HUES64 (cell line): ENCODE results near the gene VAPA.
"Not testable (repeated sequence)": the region's sequence is repeated elsewhere in the genome, so short reads cannot be mapped to it uniquely, and the experiment has no call there.

Source experiments
- H3K27ac ChIP-seq: 2 replicates; pipeline ENCODE4 v1.7.0; 2013; ENCODE audit warnings: low read depth, low read length, inconsistent platforms
- H3K27me3 ChIP-seq: 2 replicates; pipeline ENCODE4 v1.6.1; 2013; ENCODE audit warnings: mild to moderate bottlenecking, low read length; ENCODE audit not compliant: insufficient read depth
- H3K36me3 ChIP-seq: 2 replicates; pipeline ENCODE4 v1.6.1; 2013; ENCODE audit warnings: mild to moderate bottlenecking, low read length; ENCODE audit not compliant: insufficient read depth
- H3K4me1 ChIP-seq: 2 replicates; pipeline ENCODE4 v1.6.1; 2013; ENCODE audit warnings: mild to moderate bottlenecking, low read length, moderate library complexity; ENCODE audit not compliant: insufficient read depth
- H3K4me3 ChIP-seq: 2 replicates; pipeline ENCODE4 v1.5.1; 2013; ENCODE audit warnings: mild to moderate bottlenecking, low read length, moderate library complexity
- H3K9ac ChIP-seq: 2 replicates; pipeline ENCODE4 v1.6.1; 2013; ENCODE audit warnings: mild to moderate bottlenecking, low read depth, low read length
- H3K9me3 ChIP-seq: 2 replicates; pipeline ENCODE4 v1.6.1; 2013; ENCODE audit warnings: low read depth, low read length; ENCODE audit not compliant: insufficient read depth
- WGBS: fragments of 150-250, 120-280 bp; methylation state at CpG from one replicate; pipeline ENCODE4 v1.1.7; 2013; ENCODE audit warnings: missing lambda C conversion rate; 5-methylcytosine and 5-hydroxymethylcytosine counted together

VAPA gene

GRCh38 chr18:9902832-9903231, 11.0 kb upstream of the VAPA start:
- WGBS, result 88% methylated on average over 10 of the region's 10 CpGs
- H3K36me3 ChIP-seq, result no peaks in the 10 kb centered on the region
- H3K27ac ChIP-seq, result no peak overlapping the region
- H3K9me3 ChIP-seq, result no peaks in the 10 kb centered on the region
- peaks cover 17% of the 10 kb centered on the region; the same call in 1 of the 2 replicates for H3K4me1 ChIP-seq
- H3K9ac ChIP-seq, result no peak overlapping the region
- H3K27me3 ChIP-seq, result no peaks in the 10 kb centered on the region
- H3K4me3 ChIP-seq, result no peak overlapping the region

GRCh38 chr18:9905401-9905922, 8.4 kb upstream of the VAPA start:
- no peak overlapping the region for H3K4me3 ChIP-seq
- no peak overlapping the region for H3K27ac ChIP-seq
- WGBS, result 94% methylated on average over 5 of the region's 5 CpGs
- H3K36me3 ChIP-seq, result no peaks in the 10 kb centered on the region
- H3K9ac ChIP-seq, result no peak overlapping the region
- H3K9me3 ChIP-seq, result no peaks in the 10 kb centered on the region
- no peaks in the 10 kb centered on the region for H3K27me3 ChIP-seq
- H3K4me1 ChIP-seq, result peaks cover 4% of the 10 kb centered on the region; the same call in 1 of the 2 replicates

- Histone ChIP-seq H3K9me3 (no peaks in the 10 kb centered on the region), H3K4me3 (no peak overlapping the region), H3K36me3 (no peaks in the 10 kb centered on the region), H3K27me3 (no peaks in the 10 kb centered on the region), H3K27ac (no peak overlapping the region), H3K4me1 (no peaks in the 10 kb centered on the region), H3K9ac (no peak overlapping the region)
- 94% methylated on average over 3 of the region's 3 CpGs for WGBS
Measured at GRCh38 chr18:9906481-9906880, 7.3 kb upstream of the VAPA start.

GRCh38 chr18:9907867-9908266, 5.9 kb upstream of the VAPA start:
- Histone ChIP-seq H3K4me1 (no peaks in the 10 kb centered on the region), H3K9me3 (no peaks in the 10 kb centered on the region), H3K27ac (no peak overlapping the region), H3K4me3 (no peak overlapping the region), H3K27me3 (no peaks in the 10 kb centered on the region), H3K9ac (no peak overlapping the region), H3K36me3 (no peaks in the 10 kb centered on the region)
- 92% methylated on average over 4 of the region's 4 CpGs for WGBS

- Histone ChIP-seq H3K27me3 (no peaks in the 10 kb centered on the region), H3K4me1 (no peaks in the 10 kb centered on the region), H3K27ac (no peak overlapping the region), H3K9me3 (no peaks in the 10 kb centered on the region), H3K4me3 (no peak overlapping the region), H3K36me3 (no peaks in the 10 kb centered on the region), H3K9ac (no peak overlapping the region)
Measured at GRCh38 chr18:9910071-9910470, 3.7 kb upstream of the VAPA start.

DNA sequence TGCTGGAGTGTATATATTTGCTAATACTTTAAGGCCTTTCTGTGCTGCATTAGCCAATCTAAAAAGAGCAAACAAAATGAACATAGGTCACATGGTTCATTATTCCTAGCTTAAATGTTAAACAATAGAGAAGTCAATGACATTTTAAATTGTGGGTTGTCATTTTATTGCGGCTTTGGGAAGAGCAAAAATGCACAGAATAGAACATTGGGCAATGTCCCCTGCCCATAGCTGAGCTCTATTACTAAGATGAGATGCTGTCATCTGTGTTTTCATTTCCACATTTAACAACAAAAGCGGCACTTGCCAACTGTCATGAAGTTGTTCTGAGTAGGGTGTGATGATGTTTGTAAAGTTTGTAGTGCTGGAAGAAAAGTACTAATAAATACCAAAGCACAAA, 3.2 kb upstream of the VAPA start:
- Histone ChIP-seq H3K36me3 (no peaks in the 10 kb centered on the region), H3K27ac (no peak overlapping the region), H3K4me3 (no peak overlapping the region), H3K9me3 (no peaks in the 10 kb centered on the region), H3K27me3 (no peaks in the 10 kb centered on the region), H3K4me1 (peaks cover 4% of the 10 kb centered on the region; the same call in 1 of the 2 replicates), H3K9ac (no peak overlapping the region)
- WGBS, result 100% methylated on average over 1 of the region's 2 CpGs

- H3K27ac ChIP-seq, result no peak overlapping the region
- H3K4me1 ChIP-seq, result peaks cover 10% of the 10 kb centered on the region
- H3K9ac ChIP-seq, result no peak overlapping the region
- WGBS, result 95% methylated on average over 4 of the region's 5 CpGs
- H3K4me3 ChIP-seq, result no peak overlapping the region
- H3K9me3 ChIP-seq, result no peaks in the 10 kb centered on the region
- no peaks in the 10 kb centered on the region for H3K36me3 ChIP-seq
- no peaks in the 10 kb centered on the region for H3K27me3 ChIP-seq
Measured at GRCh38 chr18:9911226-9911625, 2.6 kb upstream of the VAPA start.

DNA sequence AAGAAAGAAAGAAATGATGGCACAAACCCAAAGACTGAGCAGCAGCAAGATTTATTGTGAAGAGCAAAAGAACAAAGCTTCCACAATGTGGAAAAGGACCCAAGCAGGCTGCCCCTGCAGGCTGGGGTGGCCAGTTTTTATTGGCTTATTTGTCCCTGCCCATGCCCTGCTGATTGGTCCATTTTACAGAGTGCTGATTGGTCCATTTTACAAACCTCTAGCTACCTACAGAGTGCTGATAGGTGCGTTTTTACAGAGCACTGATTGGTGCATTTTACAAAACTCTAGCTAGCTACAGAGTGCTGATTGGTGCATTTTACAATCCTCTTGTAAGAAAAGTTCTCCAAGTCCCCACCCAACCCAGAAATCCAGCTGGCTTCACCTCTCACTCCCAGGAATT, 1.5 kb upstream of the VAPA start:
- H3K27ac ChIP-seq, H3K27me3 ChIP-seq: not testable (repeated sequence)
- 92% methylated on average over 1 of the region's 1 CpG for WGBS

GRCh38 chr18:9913151-9913525, 678 bp upstream of the VAPA start:
- Histone ChIP-seq H3K4me3 (peak overlapping the region; percentile 97), H3K9me3 (no peaks in the 10 kb centered on the region), H3K27ac (no peak overlapping the region), H3K27me3 (no peaks in the 10 kb centered on the region), H3K9ac (peak overlapping the region; percentile 95; the same call in 1 of the 2 replicates), H3K36me3 (no peaks in the 10 kb centered on the region), H3K4me1 (peaks cover 25% of the 10 kb centered on the region)
- WGBS, result 12% methylated on average over 12 of the region's 12 CpGs

More for the DNA sequence above, 1.5 kb upstream of the VAPA start:
- not testable (repeated sequence) for H3K9ac ChIP-seq, H3K4me3 ChIP-seq, H3K36me3 ChIP-seq, H3K9me3 ChIP-seq
- peaks cover 18% of the 10 kb centered on the region for H3K4me1 ChIP-seq

GRCh38 chr18:9914334-9914583, 443 bp downstream of the VAPA start:
- peak overlapping the region; percentile 95 for H3K9ac ChIP-seq
- H3K27ac ChIP-seq, result peak overlapping the region; percentile 95
- H3K4me1 ChIP-seq, result peaks cover 35% of the 10 kb centered on the region
- H3K4me3 ChIP-seq, result peak overlapping the region; percentile 97
- H3K36me3 ChIP-seq, result no peaks in the 10 kb centered on the region
- no peaks in the 10 kb centered on the region for H3K9me3 ChIP-seq
- WGBS, result 0% methylated on average over 35 of the region's 35 CpGs
- no peaks in the 10 kb centered on the region for H3K27me3 ChIP-seq

GRCh38 chr18:9914584-9915290, 921 bp downstream of the VAPA start:
- peak overlapping the region; percentile 97 for H3K4me3 ChIP-seq
- under 1% methylated on average over 77 of the region's 77 CpGs for WGBS
- H3K9me3 ChIP-seq, result no peaks in the 10 kb centered on the region
- H3K36me3 ChIP-seq, result no peaks in the 10 kb centered on the region
- H3K27ac ChIP-seq, result peak overlapping the region; percentile 60; the same call in 1 of the 2 replicates
- peak overlapping the region; percentile 78 for H3K9ac ChIP-seq
- peaks cover 40% of the 10 kb centered on the region for H3K4me1 ChIP-seq
- H3K27me3 ChIP-seq, result no peaks in the 10 kb centered on the region
